HepG2 (cell line): ENCODE results near the gene PLG. TPM values are rescaled to one million over a fixed set of nuclear protein-coding genes. Genes with fewer than 3 reads are reported as not detected.

Experiments
- CBX1 ChIP-seq: IDR thresholded peaks from one replicate; pipeline ENCODE4 v1.6.1; 2016; ENCODE audit warnings: antibody characterized with exemption, low read depth
- CBX5 ChIP-seq: sonication (generic); formaldehyde crosslinking; IDR thresholded peaks from 2 replicates; pipeline ENCODE4 v1.4.0; 2020; ENCODE audit warnings: missing genetic modification reagents, borderline replicate concordance
- HNF4G ChIP-seq, 2 experiments: sonication (generic) in 1 of 2; formaldehyde crosslinking in 1 of 2; IDR thresholded peaks; 2 replicates each; pipeline versions ENCODE4 v1.4.0 to v1.6.1; 2011 to 2020; ENCODE audit warnings: borderline replicate concordance in 2 of 2, low read depth in 2 of 2, mild to moderate bottlenecking in 2 of 2, low read length in 1 of 2, missing genetic modification reagents in 1 of 2, moderate library complexity in 1 of 2
- IRF9 ChIP-seq: sonication (generic); formaldehyde crosslinking; IDR thresholded peaks from 2 replicates; pipeline ENCODE4 v1.8.0; 2022; ENCODE audit warnings: missing genetic modification reagents, mild to moderate bottlenecking, borderline replicate concordance
- LCORL ChIP-seq, 2 experiments: fragments of 450-650 bp in 1 of 2; sonication (generic) in 1 of 2; formaldehyde crosslinking in 1 of 2; IDR thresholded peaks; 2 replicates each; pipeline versions ENCODE4 v1.5.0 to v1.6.1; 2017 to 2020; ENCODE audit warnings: antibody characterized with exemption in 1 of 2, missing genetic modification reagents in 1 of 2
- NFE2L1 ChIP-seq: sonication (generic); formaldehyde crosslinking; IDR thresholded peaks from 2 replicates; pipeline ENCODE4 v1.4.0; 2020; ENCODE audit warnings: missing genetic modification reagents, mild to moderate bottlenecking, borderline replicate concordance
- NPAS2 ChIP-seq: sonication (generic); formaldehyde crosslinking; IDR thresholded peaks from 2 replicates; pipeline ENCODE4 v1.8.0; 2022; ENCODE audit warnings: mild to moderate bottlenecking, missing genetic modification reagents, borderline replicate concordance
- PPARG ChIP-seq: conservative IDR thresholded peaks from 2 replicates; pipeline ENCODE4 v1.6.1; 2016; ENCODE audit warnings: missing biosample characterization, missing genetic modification reagents
- RARG ChIP-seq: sonication (generic); formaldehyde crosslinking; IDR thresholded peaks from 2 replicates; pipeline ENCODE4 v1.4.0; 2020; ENCODE audit warnings: low read depth, mild to moderate bottlenecking, missing genetic modification reagents
- SMC3 ChIP-seq: IDR thresholded peaks from 2 replicates; pipeline ENCODE4 v1.6.1; 2011; ENCODE audit warnings: low read length, improper control_type of control experiment
- TEAD3 ChIP-seq: optimal IDR thresholded peaks from 2 replicates; pipeline ENCODE3; 2016; ENCODE audit warnings: borderline replicate concordance
- ZNF282 ChIP-seq: fragments of 450-650 bp; IDR thresholded peaks from 2 replicates; pipeline ENCODE4 v1.6.1; 2018; ENCODE audit not compliant: partially characterized antibody
- ZNF326 ChIP-seq: sonication (generic); formaldehyde crosslinking; IDR thresholded peaks from 2 replicates; pipeline ENCODE4 v1.4.0; 2020; ENCODE audit warnings: missing genetic modification reagents, borderline replicate concordance
- ZNF501 ChIP-seq: sonication (generic); formaldehyde crosslinking; IDR thresholded peaks from 2 replicates; pipeline ENCODE4 v1.5.1; 2020; ENCODE audit warnings: mild to moderate bottlenecking, moderate library complexity, missing genetic modification reagents
- ZNF800 ChIP-seq: sonication (generic); formaldehyde crosslinking; IDR thresholded peaks from 2 replicates; pipeline ENCODE4 v1.4.0; 2020; ENCODE audit warnings: missing genetic modification reagents
- ZSCAN9 ChIP-seq: IDR thresholded peaks from 2 replicates; pipeline ENCODE4 v1.6.1; 2016; ENCODE audit warnings: borderline replicate concordance
- polyA plus RNA-seq, 8 experiments: library from polyadenylated mRNA; depleted of rRNA in 3 of 8; stranded (reverse) in 7 of 8; unstranded in 1 of 8; fragments of >200 nt; fragmentation: Illumina TruSeq in 4 of 8; extraction: Trizol in 4 of 8; gene quantifications; 2 replicates each; pipeline versions ENCODE4 v1.2.1 to v1.2.3, GENCODE V29; 2011 to 2016; ENCODE audit warnings: low read depth in 4 of 8, missing spikeins in 1 of 8, mixed read lengths in 1 of 8; ENCODE audit not compliant: insufficient read depth in 1 of 8
- total RNA-seq, 5 experiments: library from RNA; depleted of rRNA; stranded (reverse); fragments of >200 nt; fragmentation: Illumina TruSeq; extraction: Trizol; gene quantifications; 2 replicates each; pipeline ENCODE4 v1.2.3, GENCODE V29; 2016; ENCODE audit warnings: low read depth in 1 of 5
- TF ChIP-seq, protein P1 (sequence below): sonication (generic); formaldehyde crosslinking; IDR thresholded peaks from 2 replicates; pipeline ENCODE4 v1.8.1; 2023; ENCODE audit warnings: mild to moderate bottlenecking, inconsistent platforms, moderate library complexity, missing genetic modification reagents, borderline replicate concordance
- TF ChIP-seq, protein P2 (sequence below): sonication (generic); formaldehyde crosslinking; IDR thresholded peaks from 2 replicates; pipeline ENCODE4 v1.4.0; 2020; ENCODE audit warnings: missing genetic modification reagents, borderline replicate concordance

The PLG gene
- total and polyA plus RNA-seq, 2 of the 13 experiments (the other 11 are each of a cell fraction or from before 2014, with no cell fraction given), result 1.7 to 10.7 TPM

- TF ChIP-seq SMC3 (peak; percentile 8; the same call in 1 of the 2 replicates), HNF4G (IDR thresholded peaks at IDR 0.05; ENCODE audit: borderline replicate concordance, low read depth, low read length) (no peak), HNF4G (CRISPR knock-in tag; IDR thresholded peaks at IDR 0.05; ENCODE audit: borderline replicate concordance, low read depth) (no peak), ZNF800 (CRISPR knock-in tag) (no peak; the same call in 1 of the 2 replicates), ZNF326 (no peak), PPARG (CRISPR knock-in tag) (no peak), ZSCAN9 (CRISPR knock-in tag) (no peak), RARG (no peak), NFE2L1 (CRISPR knock-in tag) (no peak), LCORL (IDR thresholded peaks at IDR 0.05) (no peak), LCORL (CRISPR knock-in tag; IDR thresholded peaks at IDR 0.05) (peak; percentile 54; the same call in 1 of the 2 replicates), TEAD3 (CRISPR knock-in tag) (no peak), ZNF501 (CRISPR knock-in tag) (peak; percentile 24; the same call in 1 of the 2 replicates), IRF9 (CRISPR knock-in tag) (0 out of 2 replicates have a peak, but pooled peaks have one; percentile 63), CBX5 (CRISPR knock-in tag) (no peak), CBX1 (peak; percentile 38), NPAS2 (CRISPR knock-in tag) (no peak), ZNF282 (no peak)
- TF ChIP-seq, protein P1, sequence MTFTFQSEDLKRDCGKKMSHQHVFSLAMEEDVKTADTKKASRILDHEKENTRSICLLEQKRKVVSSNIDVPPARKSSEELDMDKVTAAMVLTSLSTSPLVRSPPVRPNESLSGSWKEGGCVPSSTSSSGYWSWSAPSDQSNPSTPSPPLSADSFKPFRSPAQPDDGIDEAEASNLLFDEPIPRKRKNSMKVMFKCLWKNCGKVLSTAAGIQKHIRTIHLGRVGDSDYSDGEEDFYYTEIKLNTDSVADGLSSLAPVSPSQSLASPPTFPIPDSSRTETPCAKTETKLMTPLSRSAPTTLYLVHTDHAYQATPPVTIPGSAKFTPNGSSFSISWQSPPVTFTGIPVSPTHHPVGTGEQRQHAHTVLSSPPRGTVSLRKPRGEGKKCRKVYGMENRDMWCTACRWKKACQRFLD (CRISPR knock-in tag), result no peak
- TF ChIP-seq, protein P2, sequence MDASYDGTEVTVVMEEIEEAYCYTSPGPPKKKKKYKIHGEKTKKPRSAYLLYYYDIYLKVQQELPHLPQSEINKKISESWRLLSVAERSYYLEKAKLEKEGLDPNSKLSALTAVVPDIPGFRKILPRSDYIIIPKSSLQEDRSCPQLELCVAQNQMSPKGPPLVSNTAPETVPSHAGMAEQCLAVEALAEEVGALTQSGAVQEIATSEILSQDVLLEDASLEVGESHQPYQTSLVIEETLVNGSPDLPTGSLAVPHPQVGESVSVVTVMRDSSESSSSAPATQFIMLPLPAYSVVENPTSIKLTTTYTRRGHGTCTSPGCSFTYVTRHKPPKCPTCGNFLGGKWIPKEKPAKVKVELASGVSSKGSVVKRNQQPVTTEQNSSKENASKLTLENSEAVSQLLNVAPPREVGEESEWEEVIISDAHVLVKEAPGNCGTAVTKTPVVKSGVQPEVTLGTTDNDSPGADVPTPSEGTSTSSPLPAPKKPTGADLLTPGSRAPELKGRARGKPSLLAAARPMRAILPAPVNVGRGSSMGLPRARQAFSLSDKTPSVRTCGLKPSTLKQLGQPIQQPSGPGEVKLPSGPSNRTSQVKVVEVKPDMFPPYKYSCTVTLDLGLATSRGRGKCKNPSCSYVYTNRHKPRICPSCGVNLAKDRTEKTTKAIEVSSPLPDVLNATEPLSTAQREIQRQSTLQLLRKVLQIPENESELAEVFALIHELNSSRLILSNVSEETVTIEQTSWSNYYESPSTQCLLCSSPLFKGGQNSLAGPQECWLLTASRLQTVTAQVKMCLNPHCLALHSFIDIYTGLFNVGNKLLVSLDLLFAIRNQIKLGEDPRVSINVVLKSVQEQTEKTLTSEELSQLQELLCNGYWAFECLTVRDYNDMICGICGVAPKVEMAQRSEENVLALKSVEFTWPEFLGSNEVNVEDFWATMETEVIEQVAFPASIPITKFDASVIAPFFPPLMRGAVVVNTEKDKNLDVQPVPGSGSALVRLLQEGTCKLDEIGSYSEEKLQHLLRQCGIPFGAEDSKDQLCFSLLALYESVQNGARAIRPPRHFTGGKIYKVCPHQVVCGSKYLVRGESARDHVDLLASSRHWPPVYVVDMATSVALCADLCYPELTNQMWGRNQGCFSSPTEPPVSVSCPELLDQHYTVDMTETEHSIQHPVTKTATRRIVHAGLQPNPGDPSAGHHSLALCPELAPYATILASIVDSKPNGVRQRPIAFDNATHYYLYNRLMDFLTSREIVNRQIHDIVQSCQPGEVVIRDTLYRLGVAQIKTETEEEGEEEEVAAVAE (CRISPR knock-in tag), result no peak
These were observed 65.1 kb downstream of the PLG start (continued) for GRCh38 chr6:160766989-160767646.
